Loucy (cell line): ENCODE data around the gene PTCSC3.

Experiments
- H2AFZ ChIP-seq: fragments of 200-600 bp; sonication (generic); 2 replicates; pipeline ENCODE4 v1.6.0; 2016; ENCODE audit warnings: antibody characterized with exemption, mild to moderate bottlenecking, low read length, moderate library complexity
- H3F3A ChIP-seq: fragments of 200-600 bp; 2 replicates; pipeline ENCODE4 v1.6.0; 2016; ENCODE audit warnings: antibody characterized with exemption, low read depth, mild to moderate bottlenecking
- H3K27me3 ChIP-seq: fragments of 200-600 bp; sonication (generic); 2 replicates; pipeline ENCODE4 v1.6.1; 2014; ENCODE audit warnings: low read length, mild to moderate bottlenecking; ENCODE audit not compliant: insufficient read depth, poor library complexity, severe bottlenecking
- H3K36me3 ChIP-seq: fragments of 200-600 bp; sonication (generic); 2 replicates; pipeline ENCODE4 v1.6.1; 2016; ENCODE audit warnings: low read length; ENCODE audit not compliant: insufficient read depth
- H3K4me1 ChIP-seq: fragments of 200-600 bp; sonication (generic); 2 replicates; pipeline ENCODE4 v1.5.1; 2014; ENCODE audit warnings: low read length, mild to moderate bottlenecking; ENCODE audit not compliant: insufficient read depth, poor library complexity, severe bottlenecking
- H3K4me2 ChIP-seq: fragments of 200-600 bp; sonication (generic); 2 replicates; pipeline ENCODE4 v1.6.0; 2014; ENCODE audit warnings: antibody characterized with exemption, low read length, low read depth, mild to moderate bottlenecking; ENCODE audit not compliant: poor library complexity, severe bottlenecking
- H3K4me3 ChIP-seq: fragments of 200-600 bp; sonication (generic); 2 replicates; pipeline ENCODE4 v1.5.1; 2014; ENCODE audit warnings: low read length, mild to moderate bottlenecking, mixed read lengths; ENCODE audit not compliant: poor library complexity, severe bottlenecking
- H3K79me2 ChIP-seq: fragments of 200-600 bp; sonication (generic); 2 replicates; pipeline ENCODE4 v1.6.1; 2014; ENCODE audit warnings: low read length; ENCODE audit not compliant: insufficient read depth
- H3K9ac ChIP-seq: fragments of 200-600 bp; sonication (generic); 2 replicates; pipeline ENCODE4 v1.6.0; 2014; ENCODE audit warnings: mild to moderate bottlenecking, low read depth, low read length, moderate library complexity; ENCODE audit not compliant: poor library complexity, severe bottlenecking
- H3K9me2 ChIP-seq: fragments of 200-600 bp; sonication (generic); replicated peaks from 2 replicates; pipeline ENCODE4 v1.6.1; 2016; ENCODE audit warnings: low read depth, low read length, mixed read lengths
- H3K9me3 ChIP-seq: fragments of 200-600 bp; sonication (generic); 2 replicates; pipeline ENCODE4 v1.6.1; 2014; ENCODE audit warnings: mild to moderate bottlenecking, antibody characterized with exemption, low read length, low read depth; ENCODE audit not compliant: insufficient read depth
- H4K20me1 ChIP-seq: fragments of 200-600 bp; sonication (generic); 2 replicates; pipeline ENCODE4 v1.6.0; 2014; ENCODE audit warnings: antibody characterized with exemption, low read length, mild to moderate bottlenecking; ENCODE audit not compliant: insufficient read depth, poor library complexity, severe bottlenecking
- CTCF ChIP-seq: fragments of 200-600 bp; sonication (generic); conservative IDR thresholded peaks from 2 replicates; pipeline ENCODE4 v1.5.1; 2014; ENCODE audit warnings: mild to moderate bottlenecking, antibody characterized with exemption, low read length
- EZH2phosphoT487 ChIP-seq: fragments of 200-600 bp; IDR thresholded peaks from 2 replicates; pipeline ENCODE4 v1.6.1; 2018; ENCODE audit warnings: antibody characterized with exemption, mild to moderate bottlenecking, moderate library complexity, borderline replicate concordance

Gene PTCSC3

GRCh38 chr14:36132826-36133225 is 43.7 kb downstream of the PTCSC3 start:
- H3K4me2 ChIP-seq, result no peak overlapping the region
- no peaks in the 10 kb centered on the region for H3K9me2 ChIP-seq
- no peak overlapping the region for H3K4me3 ChIP-seq
- no peaks in the 10 kb centered on the region for H3K27me3 ChIP-seq
- no peaks in the 10 kb centered on the region for H3K36me3 ChIP-seq
- no peak overlapping the region for H3K9ac ChIP-seq
- no peaks in the 10 kb centered on the region for H4K20me1 ChIP-seq
- H3K9me3 ChIP-seq, result no peaks in the 10 kb centered on the region
- no peaks in the 10 kb centered on the region for H3K79me2 ChIP-seq
- no peak for TF ChIP-seq EZH2phosphoT487
- TF ChIP-seq CTCF, result no peak
- H2AFZ ChIP-seq, result no peak overlapping the region
- no peaks in the 10 kb centered on the region for H3F3A ChIP-seq
- no peaks in the 10 kb centered on the region for H3K4me1 ChIP-seq

GRCh38 chr14:36130186-36130585 is 46.3 kb downstream of the PTCSC3 start:
- H3K4me2 ChIP-seq, result no peak overlapping the region
- no peaks in the 10 kb centered on the region for H3K9me2 ChIP-seq
- H3K79me2 ChIP-seq, result no peaks in the 10 kb centered on the region
- no peaks in the 10 kb centered on the region for H3K27me3 ChIP-seq
- no peak for TF ChIP-seq EZH2phosphoT487
- no peak for TF ChIP-seq CTCF
- no peaks in the 10 kb centered on the region for H3K4me1 ChIP-seq
- no peak overlapping the region for H2AFZ ChIP-seq
- no peak overlapping the region for H3K4me3 ChIP-seq
- no peak overlapping the region for H3K9ac ChIP-seq
- H3K36me3 ChIP-seq, result no peaks in the 10 kb centered on the region
- no peaks in the 10 kb centered on the region for H3F3A ChIP-seq
- H3K9me3 ChIP-seq, result no peaks in the 10 kb centered on the region
- H4K20me1 ChIP-seq, result no peaks in the 10 kb centered on the region

GRCh38 chr14:36129181-36129580 is 47.3 kb downstream of the PTCSC3 start:
- Histone ChIP-seq H2AFZ (no peak overlapping the region), H3K79me2 (no peaks in the 10 kb centered on the region), H3K4me1 (no peaks in the 10 kb centered on the region), H3K4me3 (no peak overlapping the region), H3F3A (no peaks in the 10 kb centered on the region), H3K9ac (no peak overlapping the region), H3K9me2 (no peaks in the 10 kb centered on the region), H3K4me2 (no peak overlapping the region), H4K20me1 (no peaks in the 10 kb centered on the region), H3K9me3 (no peaks in the 10 kb centered on the region), H3K36me3 (no peaks in the 10 kb centered on the region), H3K27me3 (no peaks in the 10 kb centered on the region)
- TF ChIP-seq CTCF, result no peak
- TF ChIP-seq EZH2phosphoT487, result no peak
